Pulmonary artery endothelial cell (primary cell): ENCODE measurements around the gene CORO1C. TPM values are rescaled to one million over a fixed set of nuclear protein-coding genes. Genes with fewer than 3 reads are reported as not detected.

Experiments
- DNase-seq: peaks from one replicate; pipeline ENCODE4 v3.0.0-alpha.2; 2011; ENCODE audit warnings: low read depth, low spot score
- total RNA-seq: library from RNA; depleted of rRNA; stranded (reverse); fragments of >200 nt; gene quantifications from 2 replicates; pipeline ENCODE4 v1.2.3, GENCODE V29; 2014

The CORO1C gene
- total RNA-seq, 1 donor from 2014 or later, result 278 TPM

DNA sequence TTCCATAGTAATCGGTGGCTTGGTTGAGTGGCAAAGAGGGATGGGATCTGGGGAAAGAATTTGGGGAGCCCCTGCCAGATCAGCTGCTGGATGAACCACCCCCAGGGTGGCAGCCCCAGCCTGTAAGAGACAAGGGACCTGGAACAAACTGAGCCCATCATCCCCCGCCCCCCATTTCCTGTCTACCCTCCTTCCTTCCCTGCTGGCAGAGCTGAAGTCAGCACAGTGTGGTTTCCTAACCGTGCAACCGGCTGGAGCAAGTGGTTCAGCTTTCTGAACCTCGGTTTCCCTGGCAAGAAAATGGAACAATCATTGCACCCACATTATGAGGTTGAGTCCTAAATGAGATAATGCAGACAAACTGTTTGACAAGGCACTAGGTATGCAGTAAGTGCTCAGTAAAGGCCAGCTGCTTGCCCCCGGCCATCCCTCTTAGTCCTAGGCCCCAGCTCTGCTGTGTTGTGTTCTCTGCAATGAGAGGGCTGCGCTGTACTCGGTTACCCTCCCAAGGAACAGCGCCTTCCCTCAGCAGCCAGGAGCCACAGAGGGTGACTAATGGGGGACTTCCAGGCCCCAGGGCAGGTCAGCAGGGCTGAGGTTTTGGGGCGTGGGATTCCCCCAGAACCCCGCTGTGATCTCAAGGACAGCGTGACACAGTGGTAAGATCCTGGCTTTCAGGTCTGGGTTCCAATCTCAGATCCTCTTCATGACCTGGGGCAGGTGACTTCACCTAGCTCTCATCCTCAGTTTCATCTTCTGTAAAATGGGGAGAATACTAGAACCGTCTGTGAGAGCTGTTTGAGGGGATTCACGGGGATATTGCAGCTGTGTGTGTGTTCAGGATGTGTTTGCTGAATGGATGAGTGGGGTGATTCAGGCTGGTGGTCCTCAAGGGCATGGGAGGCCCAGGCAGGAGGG, 114.1 kb downstream of the CORO1C start:
- DNase-seq, result no peak

DNA sequence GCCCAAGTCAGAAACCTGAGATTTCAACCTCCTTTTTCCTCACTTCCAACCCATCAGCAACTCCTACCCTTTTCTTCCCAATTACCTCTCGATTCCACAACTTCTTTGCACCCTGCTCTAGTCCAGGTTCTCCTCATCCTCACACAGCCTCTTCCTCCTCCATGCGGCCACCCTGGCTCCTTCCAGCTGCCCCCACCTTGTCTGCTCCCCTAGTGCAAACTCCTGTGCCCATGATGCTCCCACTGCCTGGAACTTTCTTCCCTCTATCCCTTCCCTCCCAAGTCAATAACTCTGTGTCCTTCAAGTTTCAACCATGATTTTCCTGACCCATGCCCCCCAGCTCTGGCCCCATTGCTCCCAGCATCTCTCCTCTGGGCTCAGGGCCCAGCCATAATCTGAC, 115.0 kb downstream of the CORO1C start:
- DNase-seq, result no peak

DNA sequence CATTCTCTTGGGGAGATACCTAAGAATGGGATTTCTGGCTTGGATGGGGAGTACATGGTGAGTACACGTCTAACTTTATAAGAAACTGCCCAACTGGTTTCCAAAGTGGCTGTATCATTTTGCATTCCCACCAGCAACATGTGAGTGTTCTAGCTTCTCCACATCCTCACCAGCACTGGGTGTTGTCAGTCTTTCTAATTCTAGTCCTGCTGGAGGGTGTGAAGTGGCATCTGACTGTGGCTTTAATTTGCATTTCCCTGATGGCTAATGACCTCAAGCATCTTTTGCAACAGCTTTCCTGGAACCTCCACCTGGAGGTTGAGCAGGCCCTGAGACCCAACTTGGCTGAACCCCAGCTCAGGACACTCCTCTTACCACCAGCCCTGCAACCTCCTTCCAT, 115.4 kb downstream of the CORO1C start:
- no peak for DNase-seq

DNA sequence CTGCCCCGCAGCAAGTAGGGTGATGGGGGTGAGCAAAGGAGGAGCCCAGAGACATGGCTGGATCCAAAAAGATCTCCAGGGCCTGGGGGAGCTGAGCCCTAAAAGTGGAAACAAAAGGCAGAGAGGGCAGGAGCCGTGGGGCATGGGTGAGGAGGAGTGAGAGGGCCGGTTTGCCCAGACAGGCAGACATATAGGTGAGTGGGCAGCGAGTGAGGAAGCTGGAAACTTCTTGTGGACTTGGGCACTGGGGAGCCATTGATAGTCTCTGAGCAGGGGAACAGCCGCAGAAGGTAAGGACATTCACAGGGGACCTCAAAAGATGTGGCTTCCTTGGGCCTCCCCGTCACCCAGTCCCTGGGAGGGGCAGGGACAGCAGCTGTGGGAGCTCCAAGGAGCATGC, 116.7 kb downstream of the CORO1C start:
- DNase-seq, result no peak

DNA sequence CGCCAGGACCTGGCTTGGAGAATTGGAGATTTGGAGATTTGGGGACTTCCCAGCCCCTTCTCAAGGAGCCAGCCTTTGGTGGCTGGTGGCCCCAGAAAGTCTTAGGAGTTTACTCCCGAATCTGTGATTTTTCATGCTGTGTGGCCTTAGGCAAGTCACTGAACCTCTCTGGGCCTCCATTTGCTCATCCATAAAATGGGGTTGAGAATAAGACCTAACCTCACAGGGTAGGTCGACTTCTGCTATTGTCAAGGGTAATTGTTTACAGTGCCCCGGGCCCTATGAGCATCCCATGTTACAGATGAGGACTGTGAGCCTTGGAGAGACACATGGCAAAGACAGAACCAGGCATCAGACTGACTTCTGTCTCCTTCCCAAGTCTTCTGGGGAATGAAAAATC, 117.3 kb downstream of the CORO1C start:
- no peak for DNase-seq

DNA sequence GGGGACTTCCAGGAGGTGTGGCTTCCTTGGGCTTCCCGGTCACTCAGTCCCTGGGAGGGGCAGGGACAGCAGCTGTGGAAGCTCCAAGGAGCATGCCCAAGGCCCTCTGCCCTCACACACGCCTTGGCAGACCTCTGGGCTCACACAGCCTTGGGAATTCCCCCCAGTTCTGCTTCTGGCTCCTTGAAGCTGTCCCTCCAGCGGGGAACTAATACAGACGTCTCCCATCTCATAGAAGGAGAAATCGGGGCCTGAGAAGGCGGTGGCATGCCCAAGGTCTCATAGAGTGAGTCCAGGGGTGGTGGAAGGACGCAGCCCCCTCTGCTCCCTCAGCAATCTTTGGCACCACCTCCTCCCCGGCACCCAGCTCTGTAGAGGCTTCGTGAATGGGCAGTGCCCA, 117.8 kb downstream of the CORO1C start:
- no peak for DNase-seq

DNA sequence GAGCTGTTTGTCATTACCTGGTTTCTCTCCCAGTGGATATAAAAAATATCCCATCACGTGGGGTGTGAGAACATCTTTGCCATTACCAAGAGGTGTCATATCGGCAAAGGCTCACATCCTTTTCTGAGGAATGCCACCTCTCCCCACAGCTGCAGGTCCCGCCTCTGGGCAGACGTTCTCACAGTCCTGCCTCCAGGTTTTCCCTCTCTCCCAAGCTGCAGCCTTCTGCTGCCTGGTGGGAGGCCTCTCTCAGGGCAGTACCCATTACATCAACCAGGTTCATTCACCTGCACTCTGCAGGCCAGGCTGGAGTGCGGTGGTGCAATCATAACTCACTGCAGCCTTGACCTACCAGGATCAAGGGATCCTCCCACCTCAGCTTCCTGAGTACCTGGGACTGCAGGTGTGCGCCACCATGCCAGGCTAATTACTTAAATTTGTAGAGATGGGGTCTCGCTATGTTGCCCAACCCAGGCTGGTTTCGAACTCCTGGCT, 118.5 kb downstream of the CORO1C start:
- DNase-seq, result no peak

DNA sequence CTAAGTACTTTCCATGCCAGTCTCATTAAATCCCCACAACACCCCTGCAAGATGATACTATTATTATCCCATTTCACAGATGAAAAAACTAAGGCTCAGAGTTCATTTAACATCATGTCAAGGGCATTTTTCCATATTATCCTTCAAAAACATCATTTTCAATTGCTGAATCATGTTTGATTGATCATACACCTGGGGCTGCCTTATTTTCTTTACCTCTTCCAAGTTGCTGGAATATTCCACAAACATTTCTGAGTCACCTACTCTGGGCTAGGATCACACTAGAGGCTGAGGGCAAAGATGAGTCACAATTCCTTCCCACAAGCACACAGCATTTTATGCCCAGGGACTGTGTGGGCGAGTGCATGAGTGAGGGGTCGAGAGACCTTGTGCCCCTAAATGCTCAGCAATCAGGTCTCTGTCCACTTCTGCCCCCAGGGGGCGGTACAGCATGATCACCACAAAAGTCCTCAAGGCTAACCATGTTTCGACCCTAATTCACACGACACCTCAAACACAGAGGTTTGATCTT, 119.4 kb downstream of the CORO1C start:
- no peak for DNase-seq

DNA sequence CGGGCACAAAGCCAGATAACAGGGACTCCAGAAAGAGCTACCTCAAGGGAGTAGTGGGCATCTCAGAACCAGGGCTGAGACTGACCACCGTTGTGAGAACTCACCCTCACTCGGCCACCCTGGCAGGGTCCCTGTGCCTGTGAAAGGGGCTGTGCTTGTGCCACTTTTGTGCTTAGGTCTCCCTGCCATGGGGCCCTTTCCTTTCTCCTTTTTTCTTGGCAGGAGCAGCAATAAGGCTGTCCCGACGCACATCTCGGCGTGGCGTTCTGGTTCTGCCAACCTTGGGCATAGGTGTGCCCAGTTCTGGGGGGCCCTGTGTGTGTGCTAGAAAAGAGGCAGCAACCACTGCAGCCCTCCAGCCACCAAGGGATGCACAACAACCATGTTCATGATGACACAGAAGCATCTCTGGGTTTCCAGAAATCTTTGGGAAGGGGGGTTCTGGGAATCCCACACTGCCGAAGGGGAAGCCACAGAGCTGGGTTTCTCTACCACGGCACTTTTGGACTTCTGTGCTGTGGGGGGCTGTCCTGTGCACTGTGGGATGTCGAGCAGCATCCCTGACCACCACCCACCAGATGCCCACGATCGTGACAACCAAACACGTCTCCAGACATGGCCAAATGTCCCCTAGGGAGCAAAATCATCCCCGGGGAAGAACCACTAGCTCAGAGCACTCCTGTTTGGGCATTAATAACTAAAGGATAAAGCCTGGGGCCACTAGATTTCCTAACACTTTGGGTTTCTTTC, 120.3 kb downstream of the CORO1C start:
- DNase-seq, result no peak

DNA sequence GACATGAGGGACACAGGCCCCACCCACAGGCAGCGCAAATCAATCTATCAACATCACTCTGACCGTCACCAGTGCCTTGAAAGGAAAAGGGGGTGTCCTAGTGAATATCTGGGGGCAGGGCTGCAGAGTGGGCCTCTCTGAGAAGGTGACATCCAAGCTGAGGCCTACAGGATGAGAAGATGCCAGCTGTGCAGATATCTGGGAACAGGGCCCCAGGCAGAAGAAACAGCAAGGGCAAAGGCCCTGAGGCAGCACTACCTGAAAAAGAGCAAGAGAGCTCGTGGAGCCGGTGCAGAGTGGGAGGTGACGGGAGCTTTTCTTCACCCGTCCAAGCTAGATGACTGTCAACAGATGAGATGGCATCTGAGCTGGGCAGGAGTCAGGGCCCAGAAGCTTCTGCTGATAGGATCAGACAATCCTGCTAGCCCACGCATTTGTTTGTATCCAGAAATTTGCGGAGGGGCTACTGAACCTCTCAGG, 120.9 kb downstream of the CORO1C start:
- DNase-seq, result no peak

DNA sequence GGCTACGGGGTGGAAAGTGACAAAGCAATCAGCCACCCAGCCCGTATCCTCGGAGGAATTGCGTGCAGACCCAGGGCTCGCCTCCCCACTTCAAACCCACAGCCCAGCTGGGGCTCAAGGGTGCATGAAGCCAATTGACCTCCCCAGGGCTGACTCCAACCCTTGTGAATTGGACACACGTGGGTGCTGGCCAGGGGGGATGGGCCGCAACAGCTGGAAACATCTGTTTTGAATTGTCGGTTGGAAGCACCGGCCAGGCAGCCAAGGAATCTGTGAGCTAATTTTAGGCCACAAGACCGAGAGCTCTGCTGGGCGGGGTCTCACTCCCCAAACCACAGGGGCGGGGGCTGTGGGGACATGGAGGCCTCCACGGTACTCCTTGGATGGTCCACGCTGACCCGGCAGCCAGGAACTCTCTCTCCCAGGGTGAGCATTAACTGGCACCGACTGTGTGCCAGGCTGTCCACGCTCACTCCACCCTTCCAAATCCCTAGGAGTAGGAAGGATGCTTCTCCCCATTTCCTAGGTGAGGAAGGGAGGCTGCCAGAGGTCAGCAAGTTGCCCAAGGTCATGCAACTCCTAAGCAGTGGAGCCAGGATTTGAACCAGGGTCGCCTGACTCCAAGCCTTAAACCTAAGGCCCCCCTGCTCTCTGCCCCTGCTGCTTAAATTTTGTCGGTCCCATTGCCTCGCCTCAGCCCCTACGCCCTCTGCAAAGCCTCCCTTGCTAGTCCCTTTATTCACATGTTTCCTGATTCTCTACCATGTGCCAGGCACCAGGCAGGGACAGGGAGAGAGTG, 121.6 kb downstream of the CORO1C start:
- DNase-seq, result no peak

DNA sequence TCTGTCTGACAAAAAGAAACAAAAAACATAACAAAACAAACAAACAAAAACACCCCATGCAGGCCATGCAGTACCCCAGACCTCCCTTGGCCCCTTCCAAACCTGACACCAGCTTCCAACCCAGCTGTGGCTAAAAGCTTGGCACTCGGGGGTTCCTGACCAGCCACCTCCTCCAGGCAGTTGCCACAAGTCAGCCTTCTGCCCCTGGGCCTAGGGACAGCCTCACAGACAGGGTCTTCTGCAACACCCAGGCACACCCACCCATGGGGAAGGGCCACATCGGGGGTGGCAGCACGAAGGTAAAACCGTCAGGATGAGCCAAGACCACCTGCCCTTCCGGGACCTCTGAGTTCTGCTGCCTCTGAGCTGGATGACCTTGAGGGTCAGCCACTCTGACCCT, 122.7 kb downstream of the CORO1C start:
- DNase-seq, result no peak

DNA sequence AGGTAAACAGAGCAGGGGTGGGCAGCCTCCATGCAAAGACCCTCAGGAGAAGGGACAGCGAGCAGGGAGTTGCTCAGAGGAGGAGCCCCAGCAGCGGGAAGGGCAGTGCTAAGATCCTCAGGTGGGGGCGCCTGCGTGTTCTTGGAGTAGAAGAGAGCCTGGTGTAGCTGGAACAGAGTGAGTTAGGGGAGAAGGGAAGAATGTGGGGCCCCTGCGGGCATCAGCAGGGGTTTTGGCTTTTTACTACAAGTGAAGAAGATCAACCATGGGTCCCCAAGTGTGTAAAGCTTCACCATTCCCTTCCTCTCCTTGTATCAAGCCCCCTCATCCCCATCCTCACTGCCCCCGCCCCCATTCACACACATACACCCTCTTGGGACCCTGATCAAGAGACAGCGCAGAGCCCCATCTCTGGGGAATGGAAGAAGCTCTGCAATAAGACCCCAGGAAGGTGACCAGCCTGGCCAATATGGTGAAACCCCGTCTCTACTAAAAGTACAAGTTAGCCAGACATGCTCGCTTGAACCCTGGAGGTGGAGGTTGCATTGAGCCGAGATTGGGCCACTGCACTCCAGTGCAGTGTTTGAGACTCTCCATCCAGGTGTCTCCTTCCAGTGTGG, 123.2 kb downstream of the CORO1C start:
- DNase-seq, result no peak

DNA sequence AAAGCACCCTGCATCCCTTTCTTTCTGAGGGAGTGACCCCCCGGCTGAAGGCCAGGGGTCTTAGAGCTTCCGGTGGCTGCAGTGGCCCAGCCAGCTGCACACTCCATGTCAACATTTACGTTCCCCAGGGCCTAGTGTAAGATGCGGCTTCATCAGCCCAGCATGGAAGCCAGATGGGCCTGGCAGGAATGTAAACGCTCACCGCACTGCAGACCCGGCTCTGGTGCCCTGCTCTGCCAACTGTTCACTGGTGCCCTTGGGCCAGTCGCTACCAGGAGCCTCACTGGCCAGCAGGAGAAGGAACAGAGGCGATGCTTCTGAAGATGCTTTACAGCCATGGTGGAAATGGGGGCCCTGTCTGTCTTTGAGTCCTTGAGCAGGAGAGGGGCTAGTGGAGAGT, 124.8 kb downstream of the CORO1C start:
- no peak for DNase-seq

DNA sequence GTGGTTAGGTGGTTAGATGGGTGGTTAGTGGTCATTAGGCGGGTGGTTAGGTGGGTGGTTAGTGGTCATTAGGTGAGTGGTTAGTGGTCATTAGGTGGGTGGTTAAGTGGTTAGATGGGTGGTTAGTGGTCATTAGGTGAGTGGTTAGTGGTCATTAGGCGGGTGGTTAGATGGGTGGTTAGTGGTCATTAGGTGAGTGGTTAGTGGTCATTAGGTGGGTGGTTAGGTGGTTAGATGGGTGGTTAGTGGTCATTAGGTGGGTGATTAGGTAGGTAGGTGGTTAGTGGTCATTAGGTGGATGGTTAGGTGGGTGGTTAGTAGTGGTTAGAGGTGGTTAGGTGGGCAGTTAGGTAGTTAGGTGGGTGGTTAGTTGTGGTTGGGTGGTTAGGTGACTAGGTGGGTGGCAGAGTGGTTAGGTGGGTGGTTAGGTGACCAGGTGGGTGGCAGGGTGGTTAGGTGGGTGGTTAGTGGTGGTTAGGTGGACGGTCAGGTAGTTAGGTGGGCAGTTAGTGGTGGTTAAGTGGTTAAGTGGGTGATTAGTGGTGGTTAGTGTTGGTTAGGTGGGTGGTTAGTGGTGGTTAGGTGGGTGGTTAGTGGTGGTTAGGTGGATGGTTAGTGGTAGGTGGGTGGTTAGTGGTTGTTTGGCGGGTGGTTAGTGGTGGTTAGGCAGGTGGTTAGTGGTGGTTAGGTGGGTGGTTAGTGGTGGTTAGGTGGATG, 125.5 kb downstream of the CORO1C start:
- no peak for DNase-seq

DNA sequence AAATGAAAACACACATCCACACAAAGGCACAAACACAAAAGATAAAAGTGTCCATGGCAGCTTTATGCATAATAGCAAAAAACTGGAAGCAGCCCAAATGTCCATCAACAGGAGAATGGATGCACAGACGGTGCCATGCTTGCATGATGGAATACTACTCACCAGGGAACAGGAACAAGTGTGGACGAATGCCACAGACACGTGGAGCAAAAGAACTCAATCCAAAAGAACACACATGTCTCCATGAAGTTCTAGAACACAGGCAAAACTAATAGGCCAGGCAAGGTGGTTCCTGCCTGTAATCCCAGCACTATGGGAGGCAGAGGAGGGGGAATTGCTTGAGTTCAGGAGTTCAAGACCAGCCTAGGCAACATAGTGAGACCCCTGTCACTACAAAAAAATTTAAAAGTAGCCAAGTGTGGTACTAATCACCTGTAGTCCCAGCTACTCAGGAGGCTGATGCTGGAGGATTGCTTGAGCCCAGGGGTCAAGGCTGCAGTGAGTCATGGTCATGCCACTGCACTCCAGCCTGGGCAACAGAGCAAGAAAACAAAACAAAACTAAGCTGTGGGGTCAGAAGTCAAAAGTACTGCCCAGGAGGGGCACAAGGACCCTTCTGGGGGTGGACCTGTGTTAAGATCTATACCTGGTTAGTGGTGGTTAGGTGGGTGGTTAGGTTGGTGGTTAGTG, 126.2 kb downstream of the CORO1C start:
- no peak for DNase-seq

DNA sequence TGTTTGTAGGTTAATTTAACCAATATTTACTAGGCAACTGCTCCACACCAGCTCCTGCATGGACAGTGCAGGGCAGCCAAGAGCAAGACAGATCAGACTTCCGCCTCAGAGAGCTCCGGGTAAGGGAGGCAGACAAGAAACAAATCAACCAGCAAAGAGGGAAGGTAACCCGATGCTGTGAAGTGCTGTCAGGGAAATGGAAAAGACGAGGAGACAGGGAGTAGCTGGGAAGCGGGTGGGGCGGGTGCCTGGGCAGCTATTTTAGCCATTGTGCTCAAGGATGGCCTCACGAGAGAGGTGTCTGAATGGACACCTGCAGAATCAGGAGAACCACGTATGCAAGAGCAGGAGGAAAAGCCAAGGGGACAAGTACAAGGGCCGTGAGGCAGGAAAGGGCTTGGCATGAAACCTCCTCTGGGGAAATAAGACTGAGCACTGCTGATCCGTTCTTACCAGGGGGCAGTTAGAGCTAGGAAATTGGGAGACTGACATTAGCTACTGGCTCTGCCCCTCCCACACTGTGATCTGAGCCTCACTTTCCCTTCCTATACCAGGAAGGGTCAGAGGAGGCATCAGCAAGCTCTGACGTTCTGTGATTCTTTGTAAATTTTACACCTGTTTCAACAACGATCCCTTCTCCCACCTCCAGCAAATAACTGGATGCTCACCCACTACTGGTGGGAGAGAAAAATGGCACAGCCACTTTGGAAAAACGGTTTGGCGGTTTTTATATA, 126.9 kb downstream of the CORO1C start:
- no peak for DNase-seq

DNA sequence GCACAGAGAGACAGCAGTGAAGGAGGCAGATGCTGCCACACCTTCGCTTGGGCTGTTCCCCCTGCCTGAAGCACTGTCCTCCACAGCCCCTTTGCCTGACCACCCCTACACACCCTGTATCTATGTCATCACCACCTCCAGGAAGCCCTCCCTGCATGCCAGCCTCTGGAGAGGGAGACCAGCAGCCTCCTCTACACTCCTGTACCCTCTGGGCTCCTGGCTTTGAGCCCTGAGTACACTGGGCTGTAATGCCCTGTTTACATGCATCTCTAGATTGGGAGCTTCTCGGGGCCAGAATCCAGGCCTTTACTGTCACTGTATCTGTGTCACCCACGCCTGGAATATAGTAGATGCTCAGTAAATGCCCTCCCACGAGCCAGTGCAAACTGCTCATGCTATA, 127.6 kb downstream of the CORO1C start:
- DNase-seq, result no peak
